Mucosa of descending colon (tissue), 3 donors: ENCODE data around the gene INKA2. TPM values are rescaled to one million over a fixed set of nuclear protein-coding genes. Genes with fewer than 3 reads are reported as not detected.

ENCODE experiments used
- ATAC-seq: fragments of 200-7000 bp; cut with Tn5 transposase; one replicate; pipeline ENCODE4 v1.9.1; 2020; ENCODE audit warnings: mild to moderate bottlenecking, moderate library complexity
- DNase-seq, 3 donors: peaks; one replicate each; pipeline ENCODE4 v3.0.0-alpha.2; 2020
- H3K36me3 ChIP-seq: fragments of 200-600 bp; one replicate; pipeline ENCODE4 v1.8.0; 2021; ENCODE audit warnings: low read depth, mild to moderate bottlenecking
- H3K4me1 ChIP-seq: fragments of 200-600 bp; one replicate; pipeline ENCODE4 v1.8.0; 2021; ENCODE audit warnings: low read depth, mild to moderate bottlenecking
- H3K4me3 ChIP-seq: fragments of 200-600 bp; one replicate; pipeline ENCODE4 v1.8.0; 2021; ENCODE audit warnings: mild to moderate bottlenecking
- H3K9me3 ChIP-seq: fragments of 200-600 bp; one replicate; pipeline ENCODE4 v1.8.0; 2021; ENCODE audit warnings: mild to moderate bottlenecking
- intact Hi-C, 2 donors: fragments of 100-400 bp; cut with DNase I in 1 of 2; cut with micrococcal nuclease in 1 of 2; formaldehyde crosslinking; loops; one replicate each; pipeline versions ENCODE4 v1.11.0 to v1.11.1; 2022; cut with DNase I, micrococcal nuclease
- total RNA-seq, 3 donors: library from RNA; stranded (reverse); fragmentation: NEBNext Ultra II Directional in 2 of 3; extraction: Animal tissue kit (Norgen Biotek cat#: 25700) in 2 of 3; gene quantifications; one replicate each; pipeline versions ENCODE4 v1.2.1 to v1.2.4, GENCODE V29; 2021 to 2023
- TF ChIP-seq, protein P1 (sequence below): fragments of 200-600 bp; IDR thresholded peaks from one replicate; pipeline ENCODE4 v1.8.0; 2022; ENCODE audit warnings: antibody characterized with exemption, mild to moderate bottlenecking
- donor health status: DM: no; HTN: no; CAD: no; lungs with moderate emphysema.
- donor health status: DM: no; HTN: no; CAD: no.
- donor health status: DM: no; HTN: yes; CAD: no.

INKA2 gene
- total RNA-seq, 3 donors from 2014 or later = 2.3 to 9.8 (median 2.5) TPM

DNA sequence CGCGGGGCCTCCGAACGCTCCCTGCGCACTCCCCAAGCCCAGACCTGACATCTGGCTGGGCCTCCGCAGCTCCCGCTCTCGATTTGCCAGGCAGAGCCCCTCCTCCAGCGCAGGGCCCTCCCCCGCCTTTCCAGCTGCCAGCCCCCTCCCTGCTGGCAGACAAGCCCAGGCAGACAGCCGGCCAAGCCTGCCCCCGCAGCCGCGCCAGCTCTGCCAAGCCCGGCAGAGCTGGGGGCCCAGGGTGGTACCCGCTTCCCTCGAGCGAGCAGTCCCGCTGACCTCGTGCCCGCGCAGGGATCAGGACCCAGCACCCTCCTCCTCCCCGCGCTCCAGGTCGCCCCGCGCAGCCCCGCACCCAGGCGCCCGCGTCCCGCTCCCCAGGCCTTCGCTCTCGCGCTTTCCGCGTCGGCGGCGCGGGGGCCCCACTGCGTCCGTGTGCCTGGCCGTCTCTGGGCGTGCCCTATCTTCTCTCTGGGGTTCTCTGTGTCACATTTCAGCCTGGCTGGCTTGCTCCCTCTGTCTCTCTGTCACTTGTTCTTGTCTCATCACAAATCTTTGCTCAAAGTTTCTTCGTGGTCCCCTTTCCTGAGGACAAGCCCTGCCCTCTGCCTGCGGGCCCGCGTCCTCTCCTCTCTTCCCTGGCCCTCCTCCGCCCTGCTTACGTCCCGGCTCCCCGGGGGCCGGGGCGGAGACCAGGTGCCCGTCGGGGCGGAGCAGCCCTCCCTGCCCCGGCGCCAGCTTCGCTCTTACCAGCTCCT, 580 bp downstream of the INKA2 start:
- TF ChIP-seq, protein P1, sequence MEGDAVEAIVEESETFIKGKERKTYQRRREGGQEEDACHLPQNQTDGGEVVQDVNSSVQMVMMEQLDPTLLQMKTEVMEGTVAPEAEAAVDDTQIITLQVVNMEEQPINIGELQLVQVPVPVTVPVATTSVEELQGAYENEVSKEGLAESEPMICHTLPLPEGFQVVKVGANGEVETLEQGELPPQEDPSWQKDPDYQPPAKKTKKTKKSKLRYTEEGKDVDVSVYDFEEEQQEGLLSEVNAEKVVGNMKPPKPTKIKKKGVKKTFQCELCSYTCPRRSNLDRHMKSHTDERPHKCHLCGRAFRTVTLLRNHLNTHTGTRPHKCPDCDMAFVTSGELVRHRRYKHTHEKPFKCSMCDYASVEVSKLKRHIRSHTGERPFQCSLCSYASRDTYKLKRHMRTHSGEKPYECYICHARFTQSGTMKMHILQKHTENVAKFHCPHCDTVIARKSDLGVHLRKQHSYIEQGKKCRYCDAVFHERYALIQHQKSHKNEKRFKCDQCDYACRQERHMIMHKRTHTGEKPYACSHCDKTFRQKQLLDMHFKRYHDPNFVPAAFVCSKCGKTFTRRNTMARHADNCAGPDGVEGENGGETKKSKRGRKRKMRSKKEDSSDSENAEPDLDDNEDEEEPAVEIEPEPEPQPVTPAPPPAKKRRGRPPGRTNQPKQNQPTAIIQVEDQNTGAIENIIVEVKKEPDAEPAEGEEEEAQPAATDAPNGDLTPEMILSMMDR = no peak
- DNase-seq (peak; percentile 55 to 81 (median 81)), ATAC-seq (peak; percentile 78)
- Histone ChIP-seq H3K4me1 (peaks cover 3% of the 10 kb centered on the region), H3K9me3 (no peaks in the 10 kb centered on the region), H3K36me3 (no peaks in the 10 kb centered on the region), H3K4me3 (peak overlapping the region; percentile 16)
- intact Hi-C loops = no loop called here

GRCh38 chr1:111738133-111738435, 1.1 kb downstream of the INKA2 start:
- DNase-seq (no peak), ATAC-seq (no peak)
- Histone ChIP-seq H3K36me3 (no peaks in the 10 kb centered on the region), H3K4me1 (peaks cover 3% of the 10 kb centered on the region), H3K9me3 (no peaks in the 10 kb centered on the region), H3K4me3 (no peak overlapping the region)
- TF ChIP-seq, protein P1 = no peak
- intact Hi-C loops = no loop called here

DNA sequence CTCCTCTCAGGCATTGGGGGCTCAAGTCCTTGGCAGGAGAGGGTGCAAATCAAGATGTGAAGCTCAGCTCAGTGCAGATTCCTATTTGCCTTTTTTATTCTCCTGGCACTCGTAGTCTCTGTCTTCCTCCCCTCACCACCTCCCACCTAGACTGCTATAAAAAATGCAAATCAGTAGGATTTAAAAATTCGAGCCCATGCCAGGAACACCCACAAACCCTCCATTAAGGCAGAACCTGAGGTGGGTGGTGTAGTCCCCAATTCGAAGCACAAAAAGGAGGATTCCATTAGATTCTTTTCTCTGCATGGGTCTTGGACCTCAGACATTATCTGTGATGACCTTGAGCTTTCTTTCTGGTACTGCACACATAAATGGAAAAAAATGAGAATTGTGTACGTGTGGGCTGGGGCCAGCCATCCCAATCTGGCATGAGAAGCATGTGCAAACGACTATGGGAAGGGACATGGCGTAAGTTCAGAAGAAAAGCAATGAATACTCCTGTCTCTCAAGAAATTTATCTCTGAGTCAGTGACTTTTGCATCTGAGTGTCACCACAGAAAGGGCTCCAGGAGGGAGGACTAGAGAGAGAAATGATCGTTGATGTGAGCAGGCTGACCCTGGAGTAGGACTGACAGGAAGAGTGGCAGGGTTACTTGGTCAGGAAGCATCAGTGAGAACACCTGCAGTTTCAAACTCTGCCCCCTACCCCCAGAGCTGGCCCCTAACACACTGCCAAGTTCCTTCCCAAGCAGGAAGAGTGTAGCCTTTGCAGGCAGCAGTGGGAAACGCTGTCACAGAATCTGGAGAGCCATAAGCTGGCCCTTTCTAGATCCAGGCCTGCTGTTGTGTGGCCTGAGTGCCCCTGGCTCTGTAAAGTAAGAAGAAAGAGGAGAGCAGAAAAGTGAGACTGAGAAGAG, 1.7 kb downstream of the INKA2 start:
- ATAC-seq = no peak

GRCh38 chr1:111736548-111737215, 2.5 kb downstream of the INKA2 start:
- ATAC-seq (no peak), DNase-seq (no peak)
- Histone ChIP-seq H3K36me3 (no peaks in the 10 kb centered on the region), H3K4me3 (no peak overlapping the region), H3K4me1 (peaks cover 3% of the 10 kb centered on the region), H3K9me3 (no peaks in the 10 kb centered on the region)
- intact Hi-C loops = no loop called here
- TF ChIP-seq, protein P1 = no peak

More for the DNA sequence above, 1.7 kb downstream of the INKA2 start:
- no peaks in the 10 kb centered on the region for H3K36me3 ChIP-seq
- DNase-seq = no peak
- H3K9me3 ChIP-seq = no peaks in the 10 kb centered on the region
- TF ChIP-seq, protein P1 = no peak
- H3K4me3 ChIP-seq = no peak overlapping the region
- peaks cover 3% of the 10 kb centered on the region for H3K4me1 ChIP-seq
- intact Hi-C loops = no loop called here

DNA sequence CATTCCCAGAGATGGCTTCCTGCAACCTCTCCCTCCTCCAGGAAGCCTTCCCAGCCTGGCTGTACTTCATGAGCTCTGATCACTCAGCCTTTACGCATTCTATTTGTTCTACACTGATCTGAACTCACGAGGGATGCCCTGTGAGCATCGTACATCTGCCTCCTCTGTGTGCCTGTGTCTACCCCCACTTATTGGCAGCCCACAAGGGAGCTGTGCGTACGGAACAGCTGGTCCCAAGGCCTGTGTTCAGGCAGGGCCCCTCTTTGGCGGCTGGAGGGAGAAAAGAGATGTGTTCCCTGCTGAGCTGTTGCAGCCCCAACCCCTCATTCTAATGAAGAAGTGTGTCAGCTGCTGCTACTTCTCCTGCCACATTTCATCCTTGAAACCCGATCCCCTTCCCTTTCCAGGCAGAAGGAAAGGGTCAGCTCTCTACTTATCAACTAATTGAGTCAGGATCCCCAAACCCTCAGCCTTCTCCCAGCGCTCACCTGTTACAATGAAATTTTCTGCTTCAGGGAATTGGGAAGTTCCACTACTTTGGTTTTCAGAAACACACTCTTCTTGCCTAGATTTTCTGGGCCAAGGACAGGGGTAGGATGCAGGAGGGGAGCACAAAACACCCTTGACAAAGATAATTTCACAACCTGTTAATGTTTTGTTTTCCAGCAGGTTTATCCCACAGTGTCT, 3.2 kb downstream of the INKA2 start:
- no peaks in the 10 kb centered on the region for H3K36me3 ChIP-seq
- TF ChIP-seq, protein P1 = no peak
- H3K4me3 ChIP-seq = no peak overlapping the region
- DNase-seq (no peak), ATAC-seq (no peak)
- no peaks in the 10 kb centered on the region for H3K9me3 ChIP-seq
- peaks cover 3% of the 10 kb centered on the region for H3K4me1 ChIP-seq
- intact Hi-C loops = no loop called here
